Measurements from ENCODE around the gene MIOX. TPM values are rescaled to one million over a fixed set of nuclear protein-coding genes. Genes with fewer than 3 reads are reported as not detected.

The MIOX gene
- polyA plus RNA-seq, 4 donors = 0.28 to 0.44 TPM; not detected in 2

DNA sequence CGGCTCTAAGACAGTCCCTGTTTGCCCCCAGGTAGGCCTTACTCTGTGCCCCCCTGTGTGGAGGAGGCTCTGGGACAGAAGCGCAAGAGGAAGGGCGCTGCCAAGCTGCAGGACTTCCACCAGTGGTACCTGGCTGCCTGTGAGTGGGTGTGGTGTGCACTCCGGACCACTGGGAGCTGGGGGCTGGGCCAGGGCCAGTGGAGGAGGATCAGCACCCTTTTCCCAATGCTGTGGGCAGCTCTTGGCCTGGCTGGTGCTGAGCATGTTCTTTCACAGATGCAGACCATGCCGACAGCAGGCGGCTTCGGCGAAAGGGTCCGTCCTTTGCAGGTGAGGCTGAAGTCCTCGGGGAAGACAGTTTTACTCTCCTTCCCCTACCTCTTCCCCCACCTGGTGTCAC is 35.1 kb downstream of the MIOX start:
- DNase-seq (no peak), FAIRE-seq (no peak)
- 84 to 92% (median 88%) methylated on average over 9 to 10 of the region's 10 CpGs for WGBS, 3 donors
- Histone ChIP-seq H3K27ac (ENCODE audit: low read depth in 1 of 3, low read length in 2 of 3) (no peak overlapping the region), H3K36me3 (ENCODE audit: control insufficient read depth in 3 of 3, insufficient read depth in 2 of 3, low read depth in 1 of 3, low read length in 3 of 3) (peaks cover 8 to 70% (median 13%) of the 10 kb centered on the region in 3 donors), H3K9me3 (ENCODE audit: control insufficient read depth in 2 of 2, insufficient read depth in 1 of 2, low read depth in 1 of 2, low read length in 1 of 2) (no peaks in the 10 kb centered on the region), H3K27me3 (ENCODE audit: control insufficient read depth in 3 of 3, insufficient read depth in 3 of 3, low read length in 3 of 3) (no peaks in the 10 kb centered on the region), H3K4me1 (ENCODE audit: control insufficient read depth in 3 of 3, insufficient read depth in 2 of 3, low read depth in 1 of 3, low read length in 2 of 3) (peaks cover 0 to 28% (median 1%) of the 10 kb centered on the region in 3 donors), H3K4me3 (ENCODE audit: low read depth in 1 of 3, low read length in 3 of 3) (no peak overlapping the region)

DNA sequence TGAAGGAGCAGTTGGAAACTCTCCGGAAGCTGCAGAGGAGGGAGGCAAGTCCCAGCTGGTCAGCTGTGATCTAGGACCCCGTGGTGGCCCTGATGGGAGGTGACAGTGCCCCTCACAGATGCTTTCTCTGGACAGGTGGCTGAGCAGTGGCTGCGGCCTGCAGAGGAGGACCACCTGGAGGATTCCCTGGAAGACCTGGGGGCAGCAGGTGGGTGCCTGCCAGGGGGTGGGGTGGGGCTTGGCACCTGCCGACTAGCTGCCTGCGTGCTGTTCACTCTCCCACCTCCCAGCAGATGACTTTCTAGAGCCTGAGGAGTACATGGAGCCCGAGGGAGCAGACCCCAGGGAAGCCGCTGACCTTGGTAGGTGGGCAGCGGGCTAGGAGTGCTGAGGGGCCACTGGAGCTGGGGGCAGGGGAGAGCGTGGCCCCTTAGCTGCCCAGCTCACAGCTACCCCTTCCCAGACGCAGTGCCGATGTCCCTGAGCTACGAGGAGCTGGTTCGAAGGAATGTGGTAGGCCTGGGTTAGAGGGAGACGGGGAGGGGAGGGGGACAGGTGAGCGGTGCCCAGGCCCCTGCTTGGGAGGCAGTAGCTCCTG is 35.6 kb downstream of the MIOX start:
- Histone ChIP-seq H3K4me3 (ENCODE audit: low read depth in 1 of 3, low read length in 3 of 3) (no peak overlapping the region), H3K27me3 (ENCODE audit: control insufficient read depth in 3 of 3, insufficient read depth in 3 of 3, low read length in 3 of 3) (no peaks in the 10 kb centered on the region), H3K36me3 (ENCODE audit: control insufficient read depth in 3 of 3, insufficient read depth in 2 of 3, low read depth in 1 of 3, low read length in 3 of 3) (peaks cover 8 to 66% (median 13%) of the 10 kb centered on the region in 3 donors), H3K27ac (ENCODE audit: low read depth in 1 of 3, low read length in 2 of 3) (no peak overlapping the region), H3K9me3 (ENCODE audit: control insufficient read depth in 2 of 2, insufficient read depth in 1 of 2, low read depth in 1 of 2, low read length in 1 of 2) (no peaks in the 10 kb centered on the region), H3K4me1 (ENCODE audit: control insufficient read depth in 3 of 3, insufficient read depth in 2 of 3, low read depth in 1 of 3, low read length in 2 of 3) (peaks cover 0 to 30% (median 1%) of the 10 kb centered on the region in 3 donors)
- 87 to 90% (median 89%) methylated on average over 14 to 15 of the region's 15 CpGs for WGBS, 3 donors
- DNase-seq = no peak
- no peak for FAIRE-seq

DNA sequence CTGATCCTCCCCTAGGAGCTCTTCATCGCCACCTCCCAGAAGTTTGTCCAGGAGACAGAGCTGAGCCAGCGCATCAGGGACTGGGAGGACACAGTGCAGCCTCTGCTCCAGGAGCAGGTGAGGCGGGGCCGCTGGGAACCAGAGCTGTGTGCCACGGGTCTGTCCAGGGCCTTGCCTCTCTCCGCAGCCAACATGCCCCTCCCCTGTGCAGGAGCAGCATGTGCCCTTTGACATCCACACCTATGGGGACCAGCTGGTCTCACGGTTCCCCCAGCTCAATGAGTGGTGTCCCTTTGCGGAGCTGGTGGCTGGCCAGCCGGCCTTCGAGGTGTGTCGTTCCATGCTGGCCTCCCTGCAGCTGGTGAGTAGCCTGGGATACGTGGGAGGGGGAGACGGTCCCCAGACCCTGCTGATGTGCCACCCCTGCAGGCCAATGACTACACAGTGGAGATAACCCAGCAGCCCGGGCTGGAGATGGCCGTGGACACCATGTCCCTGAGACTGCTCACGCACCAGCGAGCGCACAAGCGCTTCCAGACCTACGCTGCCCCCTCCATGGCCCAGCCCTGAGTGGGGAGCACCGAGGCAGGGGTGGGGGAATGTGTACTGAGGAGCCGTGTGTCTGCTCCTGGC is 36.3 kb downstream of the MIOX start:
- Histone ChIP-seq H3K36me3 (ENCODE audit: control insufficient read depth in 3 of 3, insufficient read depth in 2 of 3, low read depth in 1 of 3, low read length in 3 of 3) (peaks cover 3 to 61% (median 11%) of the 10 kb centered on the region in 3 donors), H3K4me1 (ENCODE audit: control insufficient read depth in 3 of 3, insufficient read depth in 2 of 3, low read depth in 1 of 3, low read length in 2 of 3) (peaks cover 0 to 30% (median 2%) of the 10 kb centered on the region in 3 donors), H3K27me3 (ENCODE audit: control insufficient read depth in 3 of 3, insufficient read depth in 3 of 3, low read length in 3 of 3) (no peaks in the 10 kb centered on the region), H3K4me3 (ENCODE audit: low read depth in 1 of 3, low read length in 3 of 3) (no peak overlapping the region), H3K27ac (ENCODE audit: low read depth in 1 of 3, low read length in 2 of 3) (no peak overlapping the region), H3K9me3 (ENCODE audit: control insufficient read depth in 2 of 2, insufficient read depth in 1 of 2, low read depth in 1 of 2, low read length in 1 of 2) (no peaks in the 10 kb centered on the region)
- no peak for DNase-seq
- WGBS, 3 donors = 72 to 83% (median 74%) methylated on average over 22 of the region's 22 CpGs
- FAIRE-seq = no peak

DNA sequence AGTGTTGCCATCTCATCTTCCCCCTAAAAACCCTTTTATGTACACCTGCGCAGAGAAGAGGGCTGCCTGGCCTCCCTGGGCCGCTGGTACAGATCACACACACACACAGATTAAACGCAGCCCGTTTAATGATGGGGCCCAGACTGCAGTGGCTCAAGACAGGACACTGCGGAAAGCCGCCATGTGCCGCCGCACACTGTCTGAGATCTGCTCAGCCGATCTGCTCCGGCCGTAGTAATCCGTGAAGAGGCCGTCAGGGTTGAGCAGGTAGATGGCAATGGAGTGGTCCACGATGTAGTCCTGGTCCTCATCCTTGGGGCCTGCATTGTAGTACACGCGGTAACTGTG is 36.8 kb downstream of the MIOX start:
- WGBS, 3 donors = 63 to 88% (median 71%) methylated on average over 16 of the region's 16 CpGs
- peaks cover 0 to 30% (median 3%) of the 10 kb centered on the region in 3 donors for H3K4me1 ChIP-seq (ENCODE audit: control insufficient read depth in 3 of 3, insufficient read depth in 2 of 3, low read depth in 1 of 3, low read length in 2 of 3)
- peak overlapping the region in 1 of 3 donors; percentile 26 for H3K27ac ChIP-seq (ENCODE audit: low read depth in 1 of 3, low read length in 2 of 3)
- H3K4me3 ChIP-seq (ENCODE audit: low read depth in 1 of 3, low read length in 3 of 3) = no peak overlapping the region
- H3K36me3 ChIP-seq (ENCODE audit: control insufficient read depth in 3 of 3, insufficient read depth in 2 of 3, low read depth in 1 of 3, low read length in 3 of 3) = peaks cover 3 to 56% (median 10%) of the 10 kb centered on the region in 3 donors
- no peaks in the 10 kb centered on the region for H3K27me3 ChIP-seq (ENCODE audit: control insufficient read depth in 3 of 3, insufficient read depth in 3 of 3, low read length in 3 of 3)
- H3K9me3 ChIP-seq (ENCODE audit: control insufficient read depth in 2 of 2, insufficient read depth in 1 of 2, low read depth in 1 of 2, low read length in 1 of 2) = no peaks in the 10 kb centered on the region
- DNase-seq (no peak), FAIRE-seq (no peak)

DNA sequence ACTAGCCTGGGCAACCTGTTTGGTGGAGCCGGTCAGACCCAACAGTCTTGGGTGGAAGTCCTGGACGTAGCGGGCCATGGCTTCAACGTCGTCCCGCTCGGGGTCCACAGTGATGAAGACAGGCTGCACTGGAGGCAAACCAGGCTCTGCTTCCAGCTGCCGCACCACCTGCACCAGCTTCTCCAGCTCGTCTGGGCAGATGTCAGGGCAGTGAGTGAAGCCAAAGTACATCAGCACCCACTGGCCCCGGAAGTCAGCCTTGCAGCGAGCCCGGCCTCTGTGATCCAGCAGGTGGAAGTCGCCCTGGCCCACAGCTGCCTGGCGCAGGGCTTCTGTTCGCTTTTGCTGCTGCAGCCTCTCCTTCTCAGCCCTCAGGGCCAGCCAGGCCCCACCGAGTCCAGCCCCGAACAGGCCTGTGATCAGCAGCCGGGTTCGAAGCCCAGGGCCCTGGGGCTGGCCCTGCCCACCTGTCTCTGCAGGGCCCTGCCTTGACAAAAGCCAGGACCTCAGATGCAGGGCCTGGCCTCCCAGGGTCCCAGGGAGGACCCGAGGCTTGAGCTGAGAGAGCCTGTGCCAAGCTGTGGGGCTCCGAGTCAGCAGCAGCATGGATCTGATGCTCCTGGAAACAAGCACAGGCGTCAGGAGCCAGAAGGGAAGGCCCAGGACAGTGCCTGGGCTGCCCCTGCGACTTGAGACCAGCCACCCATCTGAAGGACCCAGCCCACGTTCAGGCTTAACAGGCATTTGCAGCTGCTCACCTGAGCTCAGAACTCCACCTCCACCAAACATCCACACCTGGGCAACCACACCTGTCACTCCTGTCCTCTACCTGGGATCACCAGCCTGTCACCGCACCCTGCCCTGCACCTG is 37.4 kb downstream of the MIOX start:
- Histone ChIP-seq H3K9me3 (ENCODE audit: control insufficient read depth in 2 of 2, insufficient read depth in 1 of 2, low read depth in 1 of 2, low read length in 1 of 2) (no peaks in the 10 kb centered on the region), H3K36me3 (ENCODE audit: control insufficient read depth in 3 of 3, insufficient read depth in 2 of 3, low read depth in 1 of 3, low read length in 3 of 3) (peaks cover 3 to 50% (median 10%) of the 10 kb centered on the region in 3 donors), H3K27ac (ENCODE audit: low read depth in 1 of 3, low read length in 2 of 3) (peak overlapping the region; percentile 91 to 100 (median 94)), H3K4me1 (ENCODE audit: control insufficient read depth in 3 of 3, insufficient read depth in 2 of 3, low read depth in 1 of 3, low read length in 2 of 3) (peaks cover 0 to 31% (median 5%) of the 10 kb centered on the region in 3 donors), H3K4me3 (ENCODE audit: low read depth in 1 of 3, low read length in 3 of 3) (peak overlapping the region in 2 of 3 donors; percentile 62 to 68), H3K27me3 (ENCODE audit: control insufficient read depth in 3 of 3, insufficient read depth in 3 of 3, low read length in 3 of 3) (peaks cover 0 to under 1% (median 0%) of the 10 kb centered on the region in 3 donors)
- WGBS, 3 donors = 18 to 62% (median 30%) methylated on average over 24 to 25 of the region's 25 CpGs
- FAIRE-seq (no peak), DNase-seq (peak in 1 of 2 donors; percentile 71)

DNA sequence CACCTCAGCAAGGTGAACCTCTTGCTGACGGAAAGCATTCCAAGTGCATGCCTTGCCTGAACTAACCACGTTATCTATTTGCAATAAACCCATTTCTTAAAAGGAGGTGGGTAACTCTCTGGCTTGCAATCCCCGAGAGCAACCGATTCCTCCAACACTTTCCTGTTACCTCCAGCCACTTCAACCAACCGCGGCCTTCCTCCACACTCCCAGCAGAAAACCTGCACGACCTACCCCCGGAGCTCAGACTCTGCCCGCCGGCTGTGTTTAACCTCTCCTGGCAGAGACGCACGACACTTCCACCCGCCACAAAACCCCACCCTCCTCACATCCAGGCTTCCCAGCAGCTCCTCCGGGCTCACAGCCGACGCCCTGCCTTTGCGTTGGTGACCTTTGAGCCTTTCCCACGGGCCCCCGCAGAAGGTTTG is 38.0 kb downstream of the MIOX start:
- peaks cover 0 to 4% (median 0%) of the 10 kb centered on the region in 3 donors for H3K27me3 ChIP-seq (ENCODE audit: control insufficient read depth in 3 of 3, insufficient read depth in 3 of 3, low read length in 3 of 3)
- H3K9me3 ChIP-seq (ENCODE audit: control insufficient read depth in 2 of 2, insufficient read depth in 1 of 2, low read depth in 1 of 2, low read length in 1 of 2) = no peaks in the 10 kb centered on the region
- WGBS, 3 donors = 1 to 4% (median 4%) methylated on average over 19 of the region's 19 CpGs
- H3K27ac ChIP-seq (ENCODE audit: low read depth in 1 of 3, low read length in 2 of 3) = peak overlapping the region; percentile 91 to 100 (median 94)
- H3K4me3 ChIP-seq (ENCODE audit: low read depth in 1 of 3, low read length in 3 of 3) = peak overlapping the region; percentile 61 to 68 (median 62)
- H3K36me3 ChIP-seq (ENCODE audit: control insufficient read depth in 3 of 3, insufficient read depth in 2 of 3, low read depth in 1 of 3, low read length in 3 of 3) = peaks cover 3 to 44% (median 10%) of the 10 kb centered on the region in 3 donors
- H3K4me1 ChIP-seq (ENCODE audit: control insufficient read depth in 3 of 3, insufficient read depth in 2 of 3, low read depth in 1 of 3, low read length in 2 of 3) = peaks cover 0 to 37% (median 7%) of the 10 kb centered on the region in 3 donors
- DNase-seq (peak in 1 of 2 donors; percentile 83), FAIRE-seq (no peak)

DNA sequence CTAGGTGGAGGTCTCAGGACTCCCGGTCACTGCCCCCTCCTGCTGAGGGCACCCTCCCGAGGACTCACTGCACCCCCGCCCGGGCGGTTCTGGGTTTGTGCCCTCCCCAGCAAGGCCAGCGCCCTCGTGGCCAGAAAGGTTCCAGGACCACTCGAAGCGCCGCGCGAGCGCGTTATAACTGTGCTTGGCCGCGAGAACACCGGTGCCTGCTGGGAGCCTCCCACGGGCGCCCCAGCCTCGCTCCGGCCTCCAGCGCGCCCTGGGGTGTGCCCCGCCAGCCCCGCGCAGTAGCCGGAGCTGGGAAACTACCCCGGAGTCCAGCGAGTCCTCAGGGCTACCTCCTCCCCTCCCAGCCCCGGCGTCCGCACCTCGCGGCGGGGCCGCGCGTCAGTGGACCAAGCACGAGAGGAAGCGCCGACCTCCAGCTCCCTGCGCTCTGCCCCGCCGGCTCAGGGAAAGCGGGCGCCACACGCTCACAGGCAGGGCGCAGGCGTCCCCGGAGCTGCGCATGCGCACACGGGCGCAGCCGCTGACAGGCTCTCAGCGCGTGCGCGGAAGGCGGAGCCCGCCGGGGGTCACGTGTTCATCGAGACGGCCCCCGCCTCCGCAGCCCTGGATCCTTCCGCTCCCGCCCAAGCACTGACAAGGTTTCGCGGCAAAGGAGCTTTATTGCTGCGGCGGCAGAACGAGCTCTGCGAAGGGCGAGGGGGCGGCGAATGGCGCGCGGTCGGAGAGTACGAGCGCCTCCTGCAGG is 38.6 kb downstream of the MIOX start, which contains the start of gene SCO2:
SCO2 (minus strand) TSS at position 495 of the 754 bp plus-strand sequence. CDS start 1,187 bp downstream, outside the sequence.
- no peak for FAIRE-seq
- 0 to 1% (median 0%) methylated on average over 49 to 84 of the region's 84 CpGs for WGBS, 3 donors

More for the DNA sequence above, 38.6 kb downstream of the MIOX start, which contains the start of gene SCO2:
- Histone ChIP-seq H3K4me3 (ENCODE audit: low read depth in 1 of 3, low read length in 3 of 3) (peak within 1 kb of the TSS; percentile 62 to 79 (median 74)), H3K27me3 (ENCODE audit: control insufficient read depth in 3 of 3, insufficient read depth in 3 of 3, low read length in 3 of 3) (peaks cover 0 to 6% (median 0%) of the 10 kb centered on the region in 3 donors), H3K27ac (ENCODE audit: low read depth in 1 of 3, low read length in 2 of 3) (peak within 1 kb of the TSS; percentile 91 to 100 (median 94)), H3K36me3 (ENCODE audit: control insufficient read depth in 3 of 3, insufficient read depth in 2 of 3, low read depth in 1 of 3, low read length in 3 of 3) (peaks cover 3 to 40% (median 10%) of the 10 kb centered on the region in 3 donors), H3K9me3 (ENCODE audit: control insufficient read depth in 2 of 2, insufficient read depth in 1 of 2, low read depth in 1 of 2, low read length in 1 of 2) (no peaks in the 10 kb centered on the region), H3K4me1 (ENCODE audit: control insufficient read depth in 3 of 3, insufficient read depth in 2 of 3, low read depth in 1 of 3, low read length in 2 of 3) (peaks cover 0 to 40% (median 7%) of the 10 kb centered on the region in 3 donors)
- DNase-seq = peak; percentile 97 to 99

Data from small intestine (tissue), 7 donors.